Psoas muscle (tissue), 8 donors: ENCODE data around the gene POU4F3. TPM values are rescaled to one million over a fixed set of nuclear protein-coding genes. Genes with fewer than 3 reads are reported as not detected.

ENCODE experiments used
- ATAC-seq, 4 donors: fragments of 200-7000 bp; cut with Tn5 transposase; one replicate each; pipeline ENCODE4 v1.9.1; 2020; ENCODE audit warnings: moderate library complexity in 3 of 4, mild to moderate bottlenecking in 2 of 4
- DNase-seq, 2 donors: peaks; one replicate each; pipeline ENCODE4 v3.0.0-alpha.2; 2020
- H3K27ac ChIP-seq: fragments of 200-600 bp; one replicate; pipeline ENCODE4 v1.8.0; 2022
- H3K27me3 ChIP-seq, 3 donors: fragments of 200-600 bp in 1 of 3; one replicate each; pipeline versions ENCODE4 v1.6.1 to v1.8.0; 2013 to 2022; ENCODE audit warnings: low read length in 2 of 3, mild to moderate bottlenecking in 2 of 3, moderate library complexity in 1 of 3; ENCODE audit not compliant: insufficient read depth in 3 of 3
- H3K36me3 ChIP-seq, 2 donors: fragments of 200-600 bp in 1 of 2; one replicate each; pipeline versions ENCODE4 v1.6.1 to v1.8.0; 2013 to 2022; ENCODE audit warnings: low read depth in 1 of 2, mild to moderate bottlenecking in 1 of 2, moderate library complexity in 1 of 2; ENCODE audit not compliant: insufficient read depth in 1 of 2
- H3K4me1 ChIP-seq: fragments of 200-600 bp; one replicate; pipeline ENCODE4 v1.8.0; 2022
- H3K4me3 ChIP-seq: fragments of 200-600 bp; one replicate; pipeline ENCODE4 v1.8.0; 2022; ENCODE audit warnings: mild to moderate bottlenecking
- H3K9me3 ChIP-seq: fragments of 200-600 bp; one replicate; pipeline ENCODE4 v1.8.0; 2022
- WGBS, 3 donors: extraction: QIAGEN DNeasy Blood & Tissue Kit; methylation state at CpG; one replicate each; pipeline versions ENCODE4 v1.1.6 to v1.1.7; 2013; 5-methylcytosine and 5-hydroxymethylcytosine counted together
- intact Hi-C, 2 donors: fragments of 100-400 bp; cut with DNase I; formaldehyde crosslinking; loops; one replicate each; pipeline versions ENCODE4 v1.11.0 to v1.14.2; 2022
- polyA plus RNA-seq, 3 donors: library from polyadenylated mRNA; stranded (reverse); fragments of 200-250 nt; gene quantifications; one replicate each; pipeline ENCODE4 v1.2.3, GENCODE V29; 2013
- total RNA-seq, 4 donors: library from RNA; stranded (reverse); fragmentation: NEBNext Ultra II Directional in 2 of 4; extraction: Animal tissue kit (Norgen Biotek cat#: 25700) in 2 of 4; gene quantifications; one replicate each; pipeline versions ENCODE4 v1.2.1 to v1.2.4, GENCODE V29; 2021 to 2023
- TF ChIP-seq, protein P1 (sequence below): fragments of 200-600 bp; IDR thresholded peaks from one replicate; pipeline ENCODE4 v1.8.0; 2022; ENCODE audit warnings: antibody characterized with exemption
- donor health status: healthy with polysubstance abuse.
- donor health status: DM: no; HTN: no; CAD: no; lungs with moderate emphysema.
- donor health status: Bipolar disorder and iron deficiency.
- donor health status: healthy.
- donor health status: DM: yes; HTN: yes; CAD: no.
- donor health status: DM: no; HTN: no; CAD: no.
- donor health status: DM: no; HTN: no; CAD: no.
- donor health status: DM: yes; HTN: yes; CAD: no.

Gene POU4F3
- total and polyA plus RNA-seq, 7 donors, result 0.04 TPM; not detected in 6

DNA sequence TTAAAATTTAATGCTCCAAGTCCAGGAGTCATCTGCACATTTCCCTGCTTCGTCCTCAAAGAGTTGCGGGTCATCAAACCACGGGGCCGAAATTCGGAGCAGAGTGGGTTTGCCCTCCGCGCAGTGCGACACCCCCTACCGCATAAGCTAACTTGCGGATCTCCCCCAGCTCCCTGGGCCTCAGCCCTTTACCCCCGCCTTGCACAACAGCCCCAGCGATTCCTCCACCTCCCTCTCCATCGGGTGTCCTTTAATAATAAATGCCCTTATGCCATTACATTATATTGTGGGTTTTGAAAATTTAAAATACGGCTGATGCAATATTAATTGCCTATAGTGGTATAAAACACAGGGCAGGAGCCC is 3.9 kb downstream of the POU4F3 start:
- Histone ChIP-seq H3K4me3 (no peak overlapping the region), H3K27ac (no peak overlapping the region), H3K4me1 (no peaks in the 10 kb centered on the region), H3K36me3 (no peaks in the 10 kb centered on the region), H3K9me3 (no peaks in the 10 kb centered on the region), H3K27me3 (peaks cover 3 to 94% (median 58%) of the 10 kb centered on the region in 3 donors)
- intact Hi-C loops, result no loop called here
- 1 to 3% (median 2%) methylated on average over 14 of the region's 14 CpGs for WGBS, 3 donors
- DNase-seq, result no peak
- ATAC-seq, result no peak
- TF ChIP-seq, protein P1, sequence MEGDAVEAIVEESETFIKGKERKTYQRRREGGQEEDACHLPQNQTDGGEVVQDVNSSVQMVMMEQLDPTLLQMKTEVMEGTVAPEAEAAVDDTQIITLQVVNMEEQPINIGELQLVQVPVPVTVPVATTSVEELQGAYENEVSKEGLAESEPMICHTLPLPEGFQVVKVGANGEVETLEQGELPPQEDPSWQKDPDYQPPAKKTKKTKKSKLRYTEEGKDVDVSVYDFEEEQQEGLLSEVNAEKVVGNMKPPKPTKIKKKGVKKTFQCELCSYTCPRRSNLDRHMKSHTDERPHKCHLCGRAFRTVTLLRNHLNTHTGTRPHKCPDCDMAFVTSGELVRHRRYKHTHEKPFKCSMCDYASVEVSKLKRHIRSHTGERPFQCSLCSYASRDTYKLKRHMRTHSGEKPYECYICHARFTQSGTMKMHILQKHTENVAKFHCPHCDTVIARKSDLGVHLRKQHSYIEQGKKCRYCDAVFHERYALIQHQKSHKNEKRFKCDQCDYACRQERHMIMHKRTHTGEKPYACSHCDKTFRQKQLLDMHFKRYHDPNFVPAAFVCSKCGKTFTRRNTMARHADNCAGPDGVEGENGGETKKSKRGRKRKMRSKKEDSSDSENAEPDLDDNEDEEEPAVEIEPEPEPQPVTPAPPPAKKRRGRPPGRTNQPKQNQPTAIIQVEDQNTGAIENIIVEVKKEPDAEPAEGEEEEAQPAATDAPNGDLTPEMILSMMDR, result no peak

DNA sequence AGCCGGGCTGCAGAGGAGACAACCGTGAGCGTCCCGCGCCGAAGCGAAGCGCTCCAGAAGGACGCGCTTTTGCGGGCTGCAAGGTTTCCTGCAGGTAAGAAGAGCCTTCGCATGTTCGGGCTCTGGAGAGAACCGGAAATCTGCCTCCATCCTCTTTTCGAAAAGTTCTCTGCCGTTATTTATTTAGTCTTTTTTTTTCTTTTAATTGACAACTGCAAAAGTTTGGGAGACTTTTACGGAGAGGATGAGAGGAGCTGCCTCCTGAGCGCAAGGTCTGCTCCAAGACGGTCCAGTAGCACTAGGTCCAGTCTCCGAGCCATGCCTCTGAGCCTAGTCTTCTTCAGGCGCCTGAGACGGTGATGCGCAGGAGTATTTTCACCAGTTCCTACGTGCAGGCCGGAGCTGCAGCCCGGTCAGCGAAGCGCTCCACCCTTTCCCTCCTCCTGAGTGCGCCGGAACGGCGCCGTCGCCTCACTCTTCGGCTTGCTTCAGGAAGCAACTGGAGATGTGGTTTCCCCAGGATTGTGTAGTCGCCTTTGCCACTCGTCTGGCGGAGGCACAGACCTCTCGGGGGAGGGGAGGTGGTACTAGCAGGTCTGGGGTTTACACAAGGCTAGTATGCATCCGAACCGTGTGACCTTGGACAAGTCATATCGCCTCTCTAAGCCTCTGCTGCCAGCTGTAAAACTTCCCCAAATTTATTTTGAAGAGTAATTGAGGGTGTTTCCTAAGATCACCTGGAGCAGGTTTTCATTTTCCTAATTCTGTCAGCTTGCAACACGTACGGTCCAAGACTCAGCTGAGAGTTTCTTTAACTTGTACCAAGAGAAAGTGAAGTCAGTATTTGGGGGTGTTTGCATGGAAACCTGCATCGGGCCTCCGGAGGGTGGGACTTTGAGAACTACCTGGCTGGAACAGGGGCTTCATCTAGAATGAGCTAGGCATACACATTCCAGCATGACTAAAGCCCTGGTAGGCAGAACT is 4.5 kb downstream of the POU4F3 start:
- peaks cover 3 to 93% (median 54%) of the 10 kb centered on the region in 3 donors for H3K27me3 ChIP-seq
- H3K9me3 ChIP-seq, result no peaks in the 10 kb centered on the region
- no peak for DNase-seq
- no peak overlapping the region for H3K4me3 ChIP-seq
- H3K36me3 ChIP-seq, result no peaks in the 10 kb centered on the region
- no peak overlapping the region for H3K27ac ChIP-seq
- WGBS, 3 donors, result 3% methylated on average over 46 of the region's 46 CpGs
- TF ChIP-seq, protein P1, result no peak
- intact Hi-C loops, result no loop called here
- ATAC-seq, result no peak
- no peaks in the 10 kb centered on the region for H3K4me1 ChIP-seq

DNA sequence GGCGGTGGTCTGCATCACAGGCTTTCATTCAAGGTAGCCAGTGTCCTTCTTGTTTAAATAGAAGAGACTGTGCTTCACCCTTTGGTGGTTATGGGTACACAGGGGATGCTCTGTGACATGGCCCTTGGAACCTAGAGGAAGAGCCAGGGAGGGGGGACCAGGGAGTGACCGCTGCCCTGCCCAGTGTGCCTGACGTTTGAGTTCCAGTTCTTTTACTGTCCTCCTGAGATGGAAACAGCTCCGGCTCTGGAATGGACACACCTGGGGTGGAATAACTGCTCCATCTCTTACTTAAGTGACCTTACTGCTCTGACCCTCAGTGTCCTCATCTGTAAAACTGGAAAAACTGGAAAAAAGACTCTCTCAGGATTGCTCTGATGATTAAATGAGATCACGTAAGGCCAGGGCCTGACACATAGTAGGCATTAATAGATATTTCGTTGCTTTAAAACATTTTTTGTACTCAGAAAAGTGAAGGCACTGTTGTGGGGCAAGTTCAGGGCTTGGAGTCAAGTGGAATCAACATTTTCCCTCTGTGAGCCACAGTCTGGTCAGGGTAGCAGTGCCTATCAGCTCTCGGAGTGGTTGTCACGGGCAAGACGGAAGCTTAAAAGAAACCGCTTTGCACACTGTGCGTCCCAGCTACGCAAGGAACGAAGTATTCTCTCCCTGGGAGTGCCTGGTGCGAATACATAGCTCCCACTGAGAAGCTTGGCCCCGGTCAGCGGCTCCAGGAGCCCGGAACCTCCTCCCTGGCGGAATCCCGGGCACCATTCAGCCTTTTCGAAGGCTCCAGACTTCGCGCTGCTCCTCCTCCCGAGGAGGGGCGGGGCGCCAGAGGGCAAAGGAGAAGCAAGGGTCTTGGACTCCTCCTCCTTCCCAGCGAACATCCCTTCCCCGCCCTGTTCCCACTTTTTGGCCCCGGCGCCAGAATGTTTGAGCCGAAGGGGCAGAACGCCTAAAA is 5.8 kb downstream of the POU4F3 start:
- WGBS, 3 donors, result 2 to 4% (median 3%) methylated on average over 29 to 31 of the region's 31 CpGs
- Histone ChIP-seq H3K27me3 (peaks cover 3 to 92% (median 45%) of the 10 kb centered on the region in 3 donors), H3K4me1 (no peaks in the 10 kb centered on the region), H3K4me3 (peak overlapping the region; percentile 38), H3K27ac (no peak overlapping the region), H3K36me3 (no peaks in the 10 kb centered on the region), H3K9me3 (no peaks in the 10 kb centered on the region)
- intact Hi-C loops, result no loop called here
- DNase-seq (no peak), ATAC-seq (no peak)
- TF ChIP-seq, protein P1, result no peak

DNA sequence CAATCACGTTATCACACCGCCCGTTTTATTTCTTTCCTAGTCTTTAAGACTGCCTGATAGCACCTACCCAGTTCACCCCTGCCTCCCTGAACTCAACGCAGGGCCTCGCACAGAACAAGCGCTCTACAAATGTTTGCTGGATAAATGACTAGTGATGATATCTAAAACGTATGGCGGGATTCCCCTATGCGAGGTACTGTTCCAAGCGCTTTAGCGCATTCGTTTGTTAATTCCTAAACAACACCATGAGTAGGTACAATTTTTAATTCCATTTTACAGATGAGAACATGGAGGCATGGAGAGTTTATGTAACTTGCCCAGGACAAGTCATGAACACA is 6.6 kb downstream of the POU4F3 start:
- TF ChIP-seq, protein P1, result no peak
- intact Hi-C loops, result no loop called here
- Histone ChIP-seq H3K27ac (no peak overlapping the region), H3K27me3 (peaks cover 3 to 84% (median 37%) of the 10 kb centered on the region in 3 donors), H3K4me1 (no peaks in the 10 kb centered on the region), H3K36me3 (no peaks in the 10 kb centered on the region), H3K9me3 (no peaks in the 10 kb centered on the region), H3K4me3 (peak overlapping the region; percentile 38)
- 2 to 4% (median 3%) methylated on average over 12 of the region's 12 CpGs for WGBS, 3 donors
- DNase-seq, result no peak
- ATAC-seq, result no peak
